ENCODE results near the gene BACE1-AS. TPM values are rescaled to one million over a fixed set of nuclear protein-coding genes. Genes with fewer than 3 reads are reported as not detected.
"Not testable (repeated sequence)": the region's sequence is repeated elsewhere in the genome, so short reads cannot be mapped to it uniquely, and the experiment has no call there.

The BACE1-AS gene
- total RNA-seq, 2 donors from 2014 or later: 4.2 to 6.9 TPM

GRCh38 chr11:117316197-117316961 lies 25.2 kb downstream of the BACE1-AS start, which contains the start of gene BACE1:
TSS of gene BACE1 (minus strand) at chr11:117316256. CDS start at chr11:117315795, 461 bp downstream.
- peak within 1 kb of the TSS; percentile 60 for H3K4me3 Mint-ChIP-seq
- H3K4me1 Mint-ChIP-seq (ENCODE audit: low read depth in 2 of 2): peaks cover 0 to 9% of the 10 kb centered on the region in 2 donors
- peaks cover 31 to 32% of the 10 kb centered on the region in 2 donors for H3K27me3 Mint-ChIP-seq
- no peaks in the 10 kb centered on the region for H3K36me3 Mint-ChIP-seq
- DNase-seq (ENCODE audit: low spot score) (no peak), ATAC-seq (peak in 1 of 2 donors; percentile 36)
- no peaks in the 10 kb centered on the region for H3K9me3 Mint-ChIP-seq
- H3K27ac Mint-ChIP-seq: no peak within 1 kb of the TSS

GRCh38 chr11:117318738-117319137 lies 27.6 kb downstream of the BACE1-AS start:
- DNase-seq (ENCODE audit: low spot score) (no peak), ATAC-seq (no peak)
- no peaks in the 10 kb centered on the region for H3K9me3 Mint-ChIP-seq
- peaks cover 0 to 9% of the 10 kb centered on the region in 2 donors for H3K4me1 Mint-ChIP-seq (ENCODE audit: low read depth in 2 of 2)
- H3K27ac Mint-ChIP-seq: no peak overlapping the region
- no peak overlapping the region for H3K4me3 Mint-ChIP-seq
- peaks cover 16 to 23% of the 10 kb centered on the region in 2 donors for H3K27me3 Mint-ChIP-seq
- no peaks in the 10 kb centered on the region for H3K36me3 Mint-ChIP-seq

- Mint-ChIP-seq H3K27ac (no peak overlapping the region), H3K36me3 (no peaks in the 10 kb centered on the region), H3K9me3 (no peaks in the 10 kb centered on the region), H3K4me3 (no peak overlapping the region), H3K27me3 (peaks cover 16 to 18% of the 10 kb centered on the region in 2 donors), H3K4me1 (ENCODE audit: low read depth in 2 of 2) (peaks cover 0 to 9% of the 10 kb centered on the region in 2 donors)
- no peak for ATAC-seq
- DNase-seq (ENCODE audit: low spot score): no peak
These were observed 28.2 kb downstream of the BACE1-AS start for GRCh38 chr11:117319214-117319840.

DNA sequence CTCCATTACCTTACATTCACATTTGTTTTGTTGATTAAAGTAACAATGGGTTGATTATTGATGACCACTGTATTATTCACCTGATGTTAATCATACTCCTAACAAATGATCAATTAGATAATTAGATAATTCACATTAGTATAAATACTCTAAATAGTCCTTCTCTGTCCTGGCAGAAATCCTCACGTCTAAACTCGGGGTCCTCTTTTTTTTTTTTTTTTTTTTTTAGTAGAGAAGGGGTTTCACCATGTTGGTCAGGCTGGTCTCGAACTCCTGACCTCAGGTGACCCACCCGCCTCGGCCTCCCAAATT lies 36.1 kb downstream of the BACE1-AS start:
- H3K4me3 Mint-ChIP-seq: peak overlapping the region; percentile 64
- peak in 1 of 2 donors; percentile 0 for ATAC-seq
- not testable (repeated sequence) for H3K27me3 Mint-ChIP-seq; H3K9me3 Mint-ChIP-seq; H3K4me1 Mint-ChIP-seq (ENCODE audit: low read depth in 2 of 2); H3K36me3 Mint-ChIP-seq; H3K27ac Mint-ChIP-seq; DNase-seq (ENCODE audit: low spot score)

DNA sequence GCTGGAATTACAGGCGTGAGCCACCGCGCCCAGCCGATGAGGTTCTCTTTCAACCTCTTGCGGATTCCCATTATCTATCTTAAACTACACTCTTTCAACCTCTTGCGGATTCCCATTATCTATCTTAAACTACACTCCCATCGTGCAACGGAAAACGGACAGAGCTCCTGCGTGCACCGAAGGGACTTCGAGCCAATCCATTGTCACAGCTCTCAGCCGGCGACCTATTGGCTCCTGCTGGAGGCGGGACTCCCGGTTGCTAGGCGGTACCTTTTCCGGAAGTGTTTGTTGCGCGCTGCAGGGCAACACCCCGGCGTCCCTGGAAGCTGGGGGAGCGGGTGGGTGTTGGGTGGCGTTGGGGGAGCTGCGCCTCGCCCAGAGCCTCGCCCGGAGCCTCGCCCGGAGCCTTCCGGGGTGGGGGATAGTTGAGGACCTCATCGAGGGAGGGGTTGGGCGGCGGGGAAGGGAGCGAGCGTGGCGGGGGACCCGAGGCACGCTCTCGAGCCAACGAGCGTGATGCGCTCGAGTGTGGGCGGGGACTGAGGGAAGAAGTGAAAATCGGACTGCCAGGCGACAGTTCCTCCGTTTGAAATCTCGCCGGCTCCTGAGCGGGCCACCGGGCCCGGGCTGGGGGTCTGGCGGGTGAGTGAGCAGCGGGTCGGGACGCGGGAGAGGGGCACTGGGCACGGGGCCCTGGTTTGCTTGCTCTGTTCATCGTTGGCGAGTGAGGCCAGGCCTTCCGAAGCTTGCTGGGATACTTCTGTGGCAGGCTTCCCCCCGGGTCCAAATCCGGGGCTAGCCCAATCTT lies 36.6 kb downstream of the BACE1-AS start, which contains the start of gene CEP164:
CEP164 (plus strand) TSS at position 288 of the 808 bp plus-strand sequence. CDS start 10,733 bp downstream, outside the sequence.
- ATAC-seq: peak; percentile 98
- Mint-ChIP-seq H3K36me3 (no peaks in the 10 kb centered on the region), H3K4me3 (peak within 1 kb of the TSS; percentile 64), H3K4me1 (ENCODE audit: low read depth in 2 of 2) (peaks cover 0 to 10% of the 10 kb centered on the region in 2 donors), H3K27me3 (no peaks in the 10 kb centered on the region), H3K27ac (no peak within 1 kb of the TSS), H3K9me3 (no peaks in the 10 kb centered on the region)
- DNase-seq (ENCODE audit: low spot score): peak; percentile 96

- Mint-ChIP-seq H3K4me3 (no peak overlapping the region), H3K4me1 (ENCODE audit: low read depth in 2 of 2) (peaks cover 0 to 10% of the 10 kb centered on the region in 2 donors), H3K27ac (no peak overlapping the region), H3K9me3 (no peaks in the 10 kb centered on the region), H3K36me3 (no peaks in the 10 kb centered on the region), H3K27me3 (no peaks in the 10 kb centered on the region)
- ATAC-seq: peak in 1 of 2 donors; percentile 18
- DNase-seq (ENCODE audit: low spot score): no peak
These were observed 37.3 kb downstream of the BACE1-AS start for GRCh38 chr11:117328375-117329010.

GRCh38 chr11:117332843-117333242 lies 41.7 kb downstream of the BACE1-AS start:
- no peak for ATAC-seq
- Mint-ChIP-seq H3K4me3 (no peak overlapping the region), H3K36me3 (no peaks in the 10 kb centered on the region), H3K27me3 (no peaks in the 10 kb centered on the region), H3K9me3 (no peaks in the 10 kb centered on the region), H3K27ac (no peak overlapping the region), H3K4me1 (ENCODE audit: low read depth in 2 of 2) (peaks cover 5 to 7% of the 10 kb centered on the region in 2 donors)
- no peak for DNase-seq (ENCODE audit: low spot score)

- Mint-ChIP-seq H3K36me3 (no peaks in the 10 kb centered on the region), H3K9me3 (no peaks in the 10 kb centered on the region), H3K27ac (no peak overlapping the region), H3K4me3 (no peak overlapping the region), H3K27me3 (no peaks in the 10 kb centered on the region), H3K4me1 (ENCODE audit: low read depth in 2 of 2) (peaks cover 5 to 7% of the 10 kb centered on the region in 2 donors)
- DNase-seq (ENCODE audit: low spot score): no peak
- no peak for ATAC-seq
These were observed 42.8 kb downstream of the BACE1-AS start for GRCh38 chr11:117333917-117334316.

- Mint-ChIP-seq H3K4me1 (ENCODE audit: low read depth in 2 of 2) (peaks cover 5 to 6% of the 10 kb centered on the region in 2 donors), H3K36me3 (no peaks in the 10 kb centered on the region), H3K27me3 (no peaks in the 10 kb centered on the region), H3K27ac (no peak overlapping the region), H3K4me3 (no peak overlapping the region), H3K9me3 (no peaks in the 10 kb centered on the region)
- DNase-seq (ENCODE audit: low spot score): no peak
- no peak for ATAC-seq
These were observed 43.8 kb downstream of the BACE1-AS start for GRCh38 chr11:117334896-117335295.

DNA sequence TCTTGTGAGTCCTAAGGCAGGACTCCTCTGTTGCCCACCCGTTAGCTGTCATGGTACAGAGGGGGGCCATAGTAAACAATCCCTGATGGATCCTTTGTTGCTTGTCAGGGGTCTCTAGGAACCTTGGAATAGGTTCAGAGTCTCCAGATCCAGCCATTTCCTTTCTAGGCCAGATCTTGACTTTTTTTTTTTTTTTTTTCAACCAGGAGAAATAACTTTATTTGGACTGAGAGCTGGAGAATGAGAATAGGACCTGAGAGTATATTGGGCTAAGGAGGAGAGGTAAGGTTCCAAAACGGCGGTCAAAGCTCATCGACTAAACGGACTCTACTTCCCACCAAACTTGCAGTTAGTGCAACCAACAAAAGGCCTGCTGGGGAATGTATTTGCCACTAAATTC lies 44.3 kb downstream of the BACE1-AS start:
- H3K27ac Mint-ChIP-seq: no peak overlapping the region
- H3K4me3 Mint-ChIP-seq: no peak overlapping the region
- no peaks in the 10 kb centered on the region for H3K36me3 Mint-ChIP-seq
- no peaks in the 10 kb centered on the region for H3K9me3 Mint-ChIP-seq
- ATAC-seq: no peak
- peaks cover 3 to 5% of the 10 kb centered on the region in 2 donors for H3K4me1 Mint-ChIP-seq (ENCODE audit: low read depth in 2 of 2)
- no peaks in the 10 kb centered on the region for H3K27me3 Mint-ChIP-seq
- no peak for DNase-seq (ENCODE audit: low spot score)

DNA sequence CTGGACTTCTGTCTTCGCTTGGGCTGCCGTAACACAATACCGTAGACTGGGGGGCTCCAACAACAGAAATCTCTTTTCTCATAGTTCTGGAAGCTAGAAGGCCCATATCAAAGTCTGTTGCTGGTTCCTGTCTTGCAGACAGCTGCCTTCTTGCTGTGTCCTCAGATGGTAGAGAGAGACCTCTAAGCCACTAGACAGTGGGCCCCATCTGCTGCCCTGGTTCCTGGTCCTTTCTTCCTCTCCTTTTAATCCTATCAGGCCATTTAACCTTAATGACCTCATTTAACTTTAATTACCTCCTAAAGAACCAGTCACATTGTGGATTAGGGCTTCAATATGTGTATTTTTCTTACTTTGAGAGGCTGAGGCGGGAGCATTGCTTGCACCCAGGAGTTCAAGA lies 45.9 kb downstream of the BACE1-AS start:
- Mint-ChIP-seq H3K4me1 (ENCODE audit: low read depth in 2 of 2) (peaks cover under 1 to 5% of the 10 kb centered on the region in 2 donors), H3K36me3 (peaks cover 3% of the 10 kb centered on the region), H3K9me3 (no peaks in the 10 kb centered on the region), H3K4me3 (no peak overlapping the region), H3K27ac (no peak overlapping the region), H3K27me3 (no peaks in the 10 kb centered on the region)
- DNase-seq (ENCODE audit: low spot score): no peak
- ATAC-seq: no peak
